Mucosa of rectum (tissue), 2 donors: ENCODE measurements around the gene ATP13A4.

ENCODE experiments used
- H3K27ac ChIP-seq, 2 donors: one replicate each; pipeline ENCODE4 v1.7.0; 2013; ENCODE audit warnings: inconsistent platforms in 2 of 2, low read depth in 2 of 2, low read length in 2 of 2
- H3K27me3 ChIP-seq, 2 donors: one replicate each; pipeline ENCODE4 v1.7.0; 2013; ENCODE audit warnings: low read length in 2 of 2; ENCODE audit not compliant: control insufficient read depth in 2 of 2, insufficient read depth in 2 of 2
- H3K36me3 ChIP-seq, 2 donors: one replicate each; pipeline ENCODE4 v1.7.0; 2013; ENCODE audit warnings: low read length in 2 of 2; ENCODE audit not compliant: control insufficient read depth in 2 of 2, insufficient read depth in 2 of 2
- H3K4me1 ChIP-seq, 2 donors: one replicate each; pipeline ENCODE4 v1.7.0; 2013; ENCODE audit warnings: low read length in 2 of 2, mild to moderate bottlenecking in 1 of 2; ENCODE audit not compliant: control insufficient read depth in 2 of 2, insufficient read depth in 2 of 2
- H3K4me3 ChIP-seq, 2 donors: one replicate each; pipeline ENCODE4 v1.7.0; 2013; ENCODE audit warnings: low read length in 2 of 2
- H3K9ac ChIP-seq, 2 donors: one replicate each; pipeline ENCODE4 v1.7.0; 2013; ENCODE audit warnings: low read length in 2 of 2, low read depth in 1 of 2, mild to moderate bottlenecking in 1 of 2
- H3K9me3 ChIP-seq, 2 donors: one replicate each; pipeline ENCODE4 v1.7.0; 2013; ENCODE audit warnings: low read length in 2 of 2; ENCODE audit not compliant: control insufficient read depth in 2 of 2
- donor health status: healthy.
- donor health status: Normal muscosa, but diverticular disease.

The ATP13A4 gene

GRCh38 chr3:193560870-193561269, 6.2 kb upstream of the ATP13A4 start:
- peaks cover 3 to 16% of the 10 kb centered on the region in 2 donors for H3K4me1 ChIP-seq
- H3K9me3 ChIP-seq: no peaks in the 10 kb centered on the region
- H3K27ac ChIP-seq: no peak overlapping the region
- H3K4me3 ChIP-seq: no peak overlapping the region
- H3K27me3 ChIP-seq: no peaks in the 10 kb centered on the region
- no peaks in the 10 kb centered on the region for H3K36me3 ChIP-seq
- no peak overlapping the region for H3K9ac ChIP-seq

GRCh38 chr3:193560091-193560490, 5.4 kb upstream of the ATP13A4 start:
- Histone ChIP-seq H3K36me3 (no peaks in the 10 kb centered on the region), H3K27ac (no peak overlapping the region), H3K4me1 (peaks cover 3 to 19% of the 10 kb centered on the region in 2 donors)

GRCh38 chr3:193559100-193559499, 4.4 kb upstream of the ATP13A4 start:
- no peaks in the 10 kb centered on the region for H3K9me3 ChIP-seq
- H3K27ac ChIP-seq: no peak overlapping the region
- no peak overlapping the region for H3K4me3 ChIP-seq
- no peak overlapping the region for H3K9ac ChIP-seq
- H3K4me1 ChIP-seq: peaks cover 3 to 19% of the 10 kb centered on the region in 2 donors
- no peaks in the 10 kb centered on the region for H3K27me3 ChIP-seq
- no peaks in the 10 kb centered on the region for H3K36me3 ChIP-seq

More at GRCh38 chr3:193560091-193560490, 5.4 kb upstream of the ATP13A4 start:
- H3K9me3 ChIP-seq: no peaks in the 10 kb centered on the region
- H3K27me3 ChIP-seq: no peaks in the 10 kb centered on the region
- H3K9ac ChIP-seq: no peak overlapping the region
- no peak overlapping the region for H3K4me3 ChIP-seq

- H3K9me3 ChIP-seq: no peaks in the 10 kb centered on the region
- H3K9ac ChIP-seq: no peak overlapping the region
- no peaks in the 10 kb centered on the region for H3K36me3 ChIP-seq
- no peaks in the 10 kb centered on the region for H3K27me3 ChIP-seq
- peaks cover 3 to 19% of the 10 kb centered on the region in 2 donors for H3K4me1 ChIP-seq
- H3K4me3 ChIP-seq: no peak overlapping the region
- H3K27ac ChIP-seq: no peak overlapping the region
These were observed 2.1 kb upstream of the ATP13A4 start for GRCh38 chr3:193556841-193557240.

- no peaks in the 10 kb centered on the region for H3K27me3 ChIP-seq
- H3K4me1 ChIP-seq: peaks cover 3 to 22% of the 10 kb centered on the region in 2 donors
- H3K4me3 ChIP-seq: peak overlapping the region in 1 of 2 donors; percentile 66
- H3K9ac ChIP-seq: no peak overlapping the region
- H3K27ac ChIP-seq: no peak overlapping the region
- H3K36me3 ChIP-seq: no peaks in the 10 kb centered on the region
- H3K9me3 ChIP-seq: no peaks in the 10 kb centered on the region
These were observed 1.1 kb downstream of the ATP13A4 start for GRCh38 chr3:193553586-193553985.

GRCh38 chr3:193552923-193553322, 1.8 kb downstream of the ATP13A4 start:
- Histone ChIP-seq H3K36me3 (no peaks in the 10 kb centered on the region), H3K9me3 (no peaks in the 10 kb centered on the region), H3K9ac (no peak overlapping the region), H3K4me1 (peaks cover 3 to 22% of the 10 kb centered on the region in 2 donors), H3K27me3 (no peaks in the 10 kb centered on the region), H3K27ac (no peak overlapping the region), H3K4me3 (no peak overlapping the region)

GRCh38 chr3:193548406-193548805, 6.3 kb downstream of the ATP13A4 start:
- no peaks in the 10 kb centered on the region for H3K27me3 ChIP-seq
- H3K9ac ChIP-seq: no peak overlapping the region
- H3K36me3 ChIP-seq: no peaks in the 10 kb centered on the region
- peaks cover 0 to 3% of the 10 kb centered on the region in 2 donors for H3K4me1 ChIP-seq
- H3K4me3 ChIP-seq: no peak overlapping the region
- H3K27ac ChIP-seq: no peak overlapping the region
- H3K9me3 ChIP-seq: peaks cover 3 to 7% of the 10 kb centered on the region in 2 donors

GRCh38 chr3:193546129-193546528, 8.6 kb downstream of the ATP13A4 start:
- H3K4me1 ChIP-seq: peaks cover 0 to 3% of the 10 kb centered on the region in 2 donors
- peaks cover 3 to 7% of the 10 kb centered on the region in 2 donors for H3K9me3 ChIP-seq
- no peak overlapping the region for H3K27ac ChIP-seq
- no peaks in the 10 kb centered on the region for H3K27me3 ChIP-seq
- no peaks in the 10 kb centered on the region for H3K36me3 ChIP-seq
- H3K4me3 ChIP-seq: no peak overlapping the region
- no peak overlapping the region for H3K9ac ChIP-seq

GRCh38 chr3:193545304-193545703, 9.4 kb downstream of the ATP13A4 start:
- Histone ChIP-seq H3K9ac (no peak overlapping the region), H3K27me3 (no peaks in the 10 kb centered on the region), H3K27ac (no peak overlapping the region), H3K36me3 (no peaks in the 10 kb centered on the region), H3K4me1 (no peaks in the 10 kb centered on the region), H3K4me3 (no peak overlapping the region), H3K9me3 (peaks cover 3 to 7% of the 10 kb centered on the region in 2 donors)

GRCh38 chr3:193544289-193544688, 10.4 kb downstream of the ATP13A4 start:
- Histone ChIP-seq H3K27me3 (no peaks in the 10 kb centered on the region), H3K4me3 (no peak overlapping the region), H3K27ac (no peak overlapping the region), H3K9me3 (peaks cover 3 to 7% of the 10 kb centered on the region in 2 donors), H3K4me1 (no peaks in the 10 kb centered on the region), H3K36me3 (no peaks in the 10 kb centered on the region), H3K9ac (no peak overlapping the region)
